GM12878 (cell line): ENCODE measurements around the gene MAGT1. TPM values are rescaled to one million over a fixed set of nuclear protein-coding genes. Genes with fewer than 3 reads are reported as not detected.

Experiments used
- ATF7 ChIP-seq: fragments of 450-650 bp; IDR thresholded peaks from 2 replicates; pipeline ENCODE4 v1.6.1; 2016; ENCODE audit warnings: low read depth, mild to moderate bottlenecking
- CEBPZ ChIP-seq: fragments of 150-350 bp; IDR thresholded peaks from 2 replicates; pipeline ENCODE4 v1.6.1; 2016; ENCODE audit warnings: low read depth, low read length
- PML ChIP-seq: IDR thresholded peaks from 2 replicates; pipeline ENCODE4 v1.6.1; 2012; ENCODE audit warnings: low read length, inconsistent platforms
- RCOR1 ChIP-seq: conservative IDR thresholded peaks from 2 replicates; pipeline ENCODE4 v1.6.1; 2012; ENCODE audit warnings: low read depth, low read length, improper control_type of control experiment
- SMAD1 ChIP-seq: fragments of 450-650 bp; IDR thresholded peaks from 2 replicates; pipeline ENCODE4 v1.6.1; 2018; ENCODE audit warnings: mild to moderate bottlenecking, low read depth; ENCODE audit not compliant: partially characterized antibody
- SRF ChIP-seq, 2 experiments: IDR thresholded peaks; 2 replicates each; pipeline ENCODE4 v1.6.1; 2011; ENCODE audit warnings: low read depth in 2 of 2, low read length in 2 of 2, mild to moderate bottlenecking in 1 of 2, moderate library complexity in 1 of 2
- TCF7 ChIP-seq: IDR thresholded peaks from 2 replicates; pipeline ENCODE4 v1.6.1; 2014; ENCODE audit warnings: antibody characterized with exemption, borderline replicate concordance
- ZBED1 ChIP-seq: IDR thresholded peaks from 2 replicates; pipeline ENCODE4 v1.6.1; 2016; ENCODE audit warnings: borderline replicate concordance
- ZNF217 ChIP-seq: fragments of 450-650 bp; IDR thresholded peaks from 2 replicates; pipeline ENCODE4 v1.6.1; 2017; ENCODE audit warnings: antibody characterized with exemption, mild to moderate bottlenecking
- ZNF687 ChIP-seq: fragments of 450-650 bp; IDR thresholded peaks from 2 replicates; pipeline ENCODE4 v1.6.1; 2017; ENCODE audit warnings: mild to moderate bottlenecking, moderate library complexity
- polyA plus RNA-seq, 11 experiments: library from polyadenylated mRNA; depleted of rRNA in 4 of 11; unstranded in 6 of 11; stranded (reverse) in 5 of 11; fragments of >200 nt; fragmentation: Nextera tagmentation in 4 of 11; fragmentation: Illumina TruSeq in 1 of 11; extraction: Ambion mirVana in 4 of 11; extraction: Trizol in 1 of 11; gene quantifications; 1 replicate in 1 of 11; 2 replicates in 10 of 11; pipeline versions ENCODE4 v1.2.1 to v1.2.3, GENCODE V29; 2011 to 2016; ENCODE audit warnings: inconsistent platforms in 2 of 11, missing spikeins in 2 of 11, low read depth in 1 of 11
- total RNA-seq, 4 experiments: library from RNA; depleted of rRNA in 3 of 4; stranded (reverse); fragments of >200 nt in 3 of 4; fragmentation: Illumina TruSeq in 1 of 4; extraction: Trizol in 1 of 4; gene quantifications; 2 replicates each; pipeline versions ENCODE4 v1.2.1 to v1.2.3, GENCODE V29; 2013 to 2021
- TF ChIP-seq, protein P1 (sequence below): fragments of 450-650 bp; formaldehyde crosslinking; IDR thresholded peaks from 2 replicates; pipeline ENCODE4 v1.4.0; 2022; ENCODE audit warnings: mild to moderate bottlenecking, moderate library complexity
- TF ChIP-seq, protein P2 (sequence below): fragments of 450-650 bp; formaldehyde crosslinking; IDR thresholded peaks from 2 replicates; pipeline ENCODE4 v1.4.0; 2020; ENCODE audit warnings: mild to moderate bottlenecking, moderate library complexity

The MAGT1 gene
- total and polyA plus RNA-seq, 10 of the 15 experiments (the other 5 are each of a cell fraction or from before 2014, with no cell fraction given), result 28.0 to 59.1 (median 47.9) TPM

DNA sequence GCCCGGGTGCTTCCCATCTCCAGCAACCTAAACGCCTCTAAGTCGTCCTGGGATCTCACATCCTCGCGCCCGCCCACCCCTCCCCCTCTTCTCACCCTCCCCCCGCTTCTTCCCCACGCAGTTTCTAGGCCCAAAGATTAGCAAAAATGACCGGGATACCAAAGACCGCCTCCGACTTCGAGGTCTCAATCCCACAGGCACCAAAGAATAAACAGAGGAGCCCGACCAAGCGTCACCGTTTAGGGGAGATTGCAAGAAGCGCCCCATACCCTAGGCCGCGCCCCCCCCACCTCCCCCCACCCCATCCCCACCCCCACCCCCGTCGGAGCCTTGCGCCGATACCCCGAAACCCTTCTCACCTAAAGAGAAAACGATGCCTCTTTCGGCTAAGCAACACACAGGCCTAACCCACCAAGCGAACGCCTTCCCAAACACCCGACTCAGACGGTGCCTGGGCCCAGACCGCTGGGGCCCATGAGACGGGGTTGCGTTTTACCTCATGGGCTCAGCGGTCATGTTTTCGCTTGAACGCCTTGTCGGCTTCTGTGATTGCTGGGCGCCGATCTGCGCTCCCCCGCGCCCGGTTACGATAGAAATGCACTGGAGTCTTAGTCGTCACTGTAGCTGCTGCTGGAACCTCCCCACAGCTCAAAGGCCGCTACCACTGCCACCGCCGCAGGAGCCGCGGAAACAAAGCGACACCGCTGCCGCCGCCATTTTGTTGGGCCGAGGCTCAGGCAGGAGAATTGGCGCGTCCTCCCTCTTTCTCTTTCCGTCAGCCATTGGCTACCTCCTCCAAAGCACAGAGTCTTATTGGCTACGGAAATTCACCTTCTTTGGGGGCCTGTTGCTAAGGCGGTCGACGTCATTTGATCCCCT is 109.5 kb downstream of the MAGT1 start, which contains the start of gene ATRX (continued):
- TF ChIP-seq ZNF687 (no peak), ZBED1 (no peak), SRF (IDR thresholded peaks at IDR 0.05; ENCODE audit: low read depth in 2 of 2, low read length in 2 of 2) (no peak), CEBPZ (no peak), ZNF217 (no peak), TCF7 (no peak), ATF7 (no peak; the same call in 1 of the 2 replicates), PML (0 out of 2 replicates have a peak, but pooled peaks have one; percentile 32), RCOR1 (no peak), SMAD1 (no peak)
- TF ChIP-seq, protein P1, sequence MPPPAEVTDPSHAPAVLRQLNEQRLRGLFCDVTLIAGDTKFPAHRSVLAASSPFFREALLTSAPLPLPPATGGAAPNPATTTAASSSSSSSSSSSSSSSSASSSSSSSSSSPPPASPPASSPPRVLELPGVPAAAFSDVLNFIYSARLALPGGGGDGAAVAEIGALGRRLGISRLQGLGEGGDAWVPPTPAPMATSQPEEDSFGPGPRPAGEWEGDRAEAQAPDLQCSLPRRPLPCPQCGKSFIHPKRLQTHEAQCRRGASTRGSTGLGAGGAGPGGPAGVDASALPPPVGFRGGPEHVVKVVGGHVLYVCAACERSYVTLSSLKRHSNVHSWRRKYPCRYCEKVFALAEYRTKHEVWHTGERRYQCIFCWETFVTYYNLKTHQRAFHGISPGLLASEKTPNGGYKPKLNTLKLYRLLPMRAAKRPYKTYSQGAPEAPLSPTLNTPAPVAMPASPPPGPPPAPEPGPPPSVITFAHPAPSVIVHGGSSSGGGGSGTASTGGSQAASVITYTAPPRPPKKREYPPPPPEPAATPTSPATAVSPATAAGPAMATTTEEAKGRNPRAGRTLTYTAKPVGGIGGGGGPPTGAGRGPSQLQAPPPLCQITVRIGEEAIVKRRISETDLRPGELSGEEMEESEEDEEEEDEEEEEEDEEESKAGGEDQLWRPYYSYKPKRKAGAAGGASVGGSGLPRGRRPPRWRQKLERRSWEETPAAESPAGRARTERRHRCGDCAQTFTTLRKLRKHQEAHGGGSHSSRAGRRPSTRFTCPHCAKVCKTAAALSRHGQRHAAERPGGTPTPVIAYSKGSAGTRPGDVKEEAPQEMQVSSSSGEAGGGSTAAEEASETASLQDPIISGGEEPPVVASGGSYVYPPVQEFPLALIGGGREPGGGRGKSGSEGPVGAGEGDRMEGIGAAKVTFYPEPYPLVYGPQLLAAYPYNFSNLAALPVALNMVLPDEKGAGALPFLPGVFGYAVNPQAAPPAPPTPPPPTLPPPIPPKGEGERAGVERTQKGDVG (CRISPR knock-in tag), result no peak
- TF ChIP-seq, protein P2, sequence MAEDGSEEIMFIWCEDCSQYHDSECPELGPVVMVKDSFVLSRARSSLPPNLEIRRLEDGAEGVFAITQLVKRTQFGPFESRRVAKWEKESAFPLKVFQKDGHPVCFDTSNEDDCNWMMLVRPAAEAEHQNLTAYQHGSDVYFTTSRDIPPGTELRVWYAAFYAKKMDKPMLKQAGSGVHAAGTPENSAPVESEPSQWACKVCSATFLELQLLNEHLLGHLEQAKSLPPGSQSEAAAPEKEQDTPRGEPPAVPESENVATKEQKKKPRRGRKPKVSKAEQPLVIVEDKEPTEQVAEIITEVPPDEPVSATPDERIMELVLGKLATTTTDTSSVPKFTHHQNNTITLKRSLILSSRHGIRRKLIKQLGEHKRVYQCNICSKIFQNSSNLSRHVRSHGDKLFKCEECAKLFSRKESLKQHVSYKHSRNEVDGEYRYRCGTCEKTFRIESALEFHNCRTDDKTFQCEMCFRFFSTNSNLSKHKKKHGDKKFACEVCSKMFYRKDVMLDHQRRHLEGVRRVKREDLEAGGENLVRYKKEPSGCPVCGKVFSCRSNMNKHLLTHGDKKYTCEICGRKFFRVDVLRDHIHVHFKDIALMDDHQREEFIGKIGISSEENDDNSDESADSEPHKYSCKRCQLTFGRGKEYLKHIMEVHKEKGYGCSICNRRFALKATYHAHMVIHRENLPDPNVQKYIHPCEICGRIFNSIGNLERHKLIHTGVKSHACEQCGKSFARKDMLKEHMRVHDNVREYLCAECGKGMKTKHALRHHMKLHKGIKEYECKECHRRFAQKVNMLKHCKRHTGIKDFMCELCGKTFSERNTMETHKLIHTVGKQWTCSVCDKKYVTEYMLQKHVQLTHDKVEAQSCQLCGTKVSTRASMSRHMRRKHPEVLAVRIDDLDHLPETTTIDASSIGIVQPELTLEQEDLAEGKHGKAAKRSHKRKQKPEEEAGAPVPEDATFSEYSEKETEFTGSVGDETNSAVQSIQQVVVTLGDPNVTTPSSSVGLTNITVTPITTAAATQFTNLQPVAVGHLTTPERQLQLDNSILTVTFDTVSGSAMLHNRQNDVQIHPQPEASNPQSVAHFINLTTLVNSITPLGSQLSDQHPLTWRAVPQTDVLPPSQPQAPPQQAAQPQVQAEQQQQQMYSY (CRISPR knock-in tag), result no peak
